Dermis blood vessel endothelial cell (primary cell): ENCODE data around the gene PMIS2. TPM values are rescaled to one million over a fixed set of nuclear protein-coding genes. Genes with fewer than 3 reads are reported as not detected.
"Not testable (repeated sequence)": the region's sequence is repeated elsewhere in the genome, so short reads cannot be mapped to it uniquely, and the experiment has no call there.

Experiments
- DNase-seq: peaks from one replicate; pipeline ENCODE4 v3.0.0; 2010
- total RNA-seq: library from RNA; depleted of rRNA; stranded (reverse); fragments of >200 nt; gene quantifications from 2 replicates; pipeline ENCODE4 v1.2.3, GENCODE V29; 2014

PMIS2 gene
- total RNA-seq, 1 donor from 2014 or later = not detected

DNA sequence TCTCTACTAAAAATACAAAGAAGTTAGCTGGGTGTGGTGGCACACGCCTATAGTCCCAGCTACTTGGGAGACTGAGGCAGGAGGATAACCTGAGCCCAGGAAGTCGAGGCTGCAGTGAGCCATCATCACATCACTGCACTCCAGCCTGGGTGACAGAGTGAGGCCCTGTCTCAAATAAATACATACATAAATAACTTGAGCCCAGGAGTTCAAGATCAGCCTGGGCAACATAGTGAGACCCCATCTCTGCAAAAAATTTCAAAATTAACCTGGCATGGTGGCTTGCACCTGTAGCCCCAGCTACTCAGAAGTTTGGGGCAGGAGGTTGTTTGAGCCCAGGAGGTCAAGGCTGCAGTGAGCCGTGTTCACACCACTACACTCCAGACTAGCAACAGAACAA, 9.1 kb downstream of the PMIS2 start:
- DNase-seq = not testable (repeated sequence)

DNA sequence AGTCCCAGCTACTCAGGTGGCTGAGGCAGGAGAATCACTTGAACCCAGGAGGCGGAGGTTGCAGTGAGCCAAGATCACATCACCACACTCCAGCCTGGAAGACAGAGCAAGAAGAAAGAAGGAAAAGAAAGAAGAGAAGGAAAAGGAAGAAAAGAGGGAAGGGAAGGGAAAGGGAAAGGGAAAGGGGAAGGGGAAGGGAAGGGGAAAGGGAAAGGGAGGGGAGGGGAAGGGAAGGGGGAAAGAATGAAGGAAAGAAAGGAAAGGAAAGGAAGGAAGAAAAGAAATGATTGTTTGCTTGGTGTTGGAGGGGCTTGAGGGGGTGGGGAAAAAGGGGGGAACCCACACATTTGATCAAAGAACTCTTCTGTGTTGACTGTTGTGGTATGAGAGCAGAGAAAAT, 10.0 kb downstream of the PMIS2 start:
- DNase-seq = no peak

DNA sequence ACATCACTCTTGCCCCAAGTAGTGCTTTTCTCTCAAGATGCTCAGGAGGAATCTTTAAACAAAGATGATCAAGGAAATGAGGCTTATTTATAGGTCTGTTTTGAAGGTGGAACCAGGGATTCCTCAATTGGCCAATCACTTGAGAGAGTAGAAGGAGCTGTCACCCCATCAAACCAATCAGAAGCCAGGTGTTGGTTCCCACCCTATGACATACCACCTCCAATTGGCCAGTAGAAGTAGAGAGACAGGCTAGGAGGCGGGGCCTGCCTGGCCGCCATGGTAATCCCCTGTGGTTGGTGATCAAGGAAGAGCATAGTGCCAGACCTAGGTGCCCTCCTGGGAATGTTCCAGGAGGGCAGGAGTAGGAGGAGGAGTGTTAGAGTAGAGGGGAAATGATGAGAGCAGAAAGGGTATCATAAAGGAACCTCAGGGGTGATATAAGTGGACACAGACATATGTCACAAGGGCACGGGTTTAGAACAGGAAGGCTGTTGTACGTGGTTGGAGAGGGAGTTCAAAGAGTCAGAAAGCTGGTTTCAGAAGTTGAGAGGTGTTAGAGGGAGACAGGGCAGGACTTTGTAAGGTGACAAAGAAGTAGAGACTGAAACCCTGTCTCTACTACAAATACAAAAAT, 10.5 kb downstream of the PMIS2 start:
- DNase-seq = peak; percentile 19

DNA sequence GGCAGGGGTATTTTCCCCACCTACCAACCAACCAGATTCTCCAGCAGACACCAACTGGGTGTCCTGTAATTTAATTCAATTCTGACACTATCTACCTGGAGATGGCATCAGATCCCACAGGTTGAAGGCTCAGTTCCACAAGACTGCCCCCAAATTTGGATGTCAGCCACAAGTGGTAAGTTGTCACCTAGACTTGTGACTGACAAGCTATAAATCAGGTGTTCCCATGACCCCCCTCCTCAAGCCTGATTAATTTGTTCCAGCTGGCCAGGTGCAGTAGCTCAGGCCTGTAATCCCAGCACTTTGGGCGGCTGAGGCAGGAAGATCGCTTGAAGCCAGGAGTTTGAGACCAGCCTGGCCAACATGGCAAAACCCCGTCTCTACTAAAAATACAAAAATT, 16.0 kb downstream of the PMIS2 start:
- no peak for DNase-seq

DNA sequence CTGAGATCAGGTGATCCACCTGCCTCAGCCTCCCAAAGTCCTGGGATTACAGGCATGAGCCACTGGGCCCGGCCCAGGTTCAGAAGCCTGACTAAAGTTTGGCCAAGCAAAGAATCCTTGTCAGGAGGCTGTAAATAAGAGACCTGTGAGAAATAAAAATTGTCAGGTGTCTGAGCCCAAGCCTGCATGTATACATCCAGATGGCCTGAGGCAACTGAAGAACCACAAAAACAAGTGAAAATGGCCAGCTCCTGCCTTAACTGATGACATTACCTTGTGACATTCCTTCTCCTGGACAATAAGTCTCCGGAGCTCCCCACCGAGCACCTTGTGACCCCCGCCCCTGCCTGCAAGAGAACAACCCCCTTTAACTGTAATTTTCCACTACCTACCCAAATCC, 18.5 kb downstream of the PMIS2 start:
- DNase-seq = not testable (repeated sequence)

DNA sequence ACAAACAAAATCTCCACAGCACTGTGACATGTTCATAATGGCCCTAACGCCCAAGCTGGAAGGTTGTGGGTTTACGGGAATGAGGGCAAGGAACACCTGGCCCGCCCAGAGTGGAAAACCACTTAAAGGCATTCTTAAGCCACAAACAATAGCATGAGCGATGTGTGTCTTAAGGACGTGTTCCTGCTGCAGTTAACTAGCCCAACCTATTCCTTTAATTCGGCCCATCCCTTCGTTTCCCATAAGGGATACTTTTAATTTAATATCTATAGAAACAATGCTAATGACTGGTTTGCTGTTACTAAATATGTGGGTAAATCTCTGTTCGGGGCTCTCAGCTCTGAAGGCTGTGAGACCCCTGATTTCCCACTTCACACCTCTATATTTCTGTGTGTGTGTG, 21.2 kb downstream of the PMIS2 start:
- not testable (repeated sequence) for DNase-seq

DNA sequence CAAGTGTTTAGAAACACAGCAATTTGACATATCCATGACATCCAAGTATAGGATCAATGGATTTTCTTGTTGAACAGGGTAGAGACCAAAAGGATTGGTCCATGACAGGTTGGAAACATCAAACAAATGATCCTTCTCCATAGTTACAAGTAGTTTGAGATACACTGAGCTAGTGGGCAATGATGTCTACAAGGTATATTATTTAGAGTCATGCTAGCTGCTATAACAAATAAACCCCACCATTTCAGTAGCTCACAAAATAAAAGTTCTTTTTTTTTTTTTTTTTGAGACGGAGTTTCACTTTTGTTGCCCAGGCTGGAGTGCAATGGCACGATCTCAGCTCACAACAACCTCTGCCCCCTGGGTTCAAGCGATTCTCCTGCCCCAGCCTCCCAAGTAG, 21.7 kb downstream of the PMIS2 start:
- no peak for DNase-seq

DNA sequence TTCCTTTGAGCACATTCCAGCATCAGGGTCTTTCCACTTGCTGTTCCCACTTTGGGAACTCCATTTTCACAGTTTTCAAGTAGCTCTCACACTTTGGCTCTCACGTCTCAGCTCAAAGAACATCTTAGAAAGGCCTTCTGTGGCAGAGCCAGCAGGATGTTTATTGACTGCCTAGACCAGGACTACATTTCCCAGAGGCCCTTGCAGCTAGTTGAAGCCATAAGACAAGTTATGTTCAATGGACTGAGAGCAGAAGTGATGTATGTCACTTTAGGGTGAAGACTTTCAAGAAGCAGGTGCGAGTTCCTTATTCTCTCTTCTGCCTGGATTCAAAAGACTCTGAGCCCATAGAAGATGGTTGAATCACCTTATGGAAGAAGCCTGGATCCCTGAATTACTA, 22.3 kb downstream of the PMIS2 start:
- DNase-seq = peak; percentile 13

DNA sequence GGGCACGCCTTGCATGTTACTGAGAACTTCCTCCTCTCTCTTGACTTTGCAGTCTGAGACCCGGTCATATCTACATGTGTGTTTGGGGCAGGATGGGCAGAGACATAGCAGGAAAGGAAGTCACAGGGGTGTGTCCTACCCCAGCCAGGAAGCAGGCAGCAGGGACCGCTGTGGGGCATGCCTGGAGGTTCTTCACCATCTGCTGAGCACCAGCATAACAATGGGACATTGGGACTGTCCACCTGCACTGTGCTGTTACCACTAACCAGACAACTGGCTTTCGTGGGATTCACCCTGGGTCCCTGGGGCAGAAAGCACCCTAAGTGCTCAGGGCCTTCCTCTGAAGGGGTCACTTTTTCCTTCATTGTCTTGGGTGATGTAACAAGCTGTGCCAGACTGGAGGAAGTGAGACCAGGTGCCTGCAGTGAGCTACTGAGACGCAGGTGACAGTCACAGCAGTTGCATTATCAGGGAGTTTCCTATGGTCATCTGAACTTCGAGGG, 23.9 kb downstream of the PMIS2 start:
- DNase-seq = no peak

DNA sequence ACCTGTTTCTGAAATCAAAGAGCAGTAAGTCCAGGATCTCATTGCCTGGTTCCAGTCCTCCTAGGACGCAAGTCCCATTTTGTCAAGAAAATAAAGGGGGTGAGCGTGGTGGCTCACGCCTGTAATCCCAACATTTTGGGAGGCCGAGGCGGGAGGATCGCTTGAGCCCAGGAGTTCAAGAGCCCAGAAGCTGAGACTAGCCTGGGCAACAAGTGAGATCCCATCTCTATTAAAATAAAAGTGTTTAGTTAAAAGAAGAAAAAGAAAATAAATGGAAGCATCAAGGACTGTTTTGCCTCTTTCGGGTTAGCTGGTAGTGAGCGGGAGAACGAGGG, 26.2 kb downstream of the PMIS2 start:
- no peak for DNase-seq

DNA sequence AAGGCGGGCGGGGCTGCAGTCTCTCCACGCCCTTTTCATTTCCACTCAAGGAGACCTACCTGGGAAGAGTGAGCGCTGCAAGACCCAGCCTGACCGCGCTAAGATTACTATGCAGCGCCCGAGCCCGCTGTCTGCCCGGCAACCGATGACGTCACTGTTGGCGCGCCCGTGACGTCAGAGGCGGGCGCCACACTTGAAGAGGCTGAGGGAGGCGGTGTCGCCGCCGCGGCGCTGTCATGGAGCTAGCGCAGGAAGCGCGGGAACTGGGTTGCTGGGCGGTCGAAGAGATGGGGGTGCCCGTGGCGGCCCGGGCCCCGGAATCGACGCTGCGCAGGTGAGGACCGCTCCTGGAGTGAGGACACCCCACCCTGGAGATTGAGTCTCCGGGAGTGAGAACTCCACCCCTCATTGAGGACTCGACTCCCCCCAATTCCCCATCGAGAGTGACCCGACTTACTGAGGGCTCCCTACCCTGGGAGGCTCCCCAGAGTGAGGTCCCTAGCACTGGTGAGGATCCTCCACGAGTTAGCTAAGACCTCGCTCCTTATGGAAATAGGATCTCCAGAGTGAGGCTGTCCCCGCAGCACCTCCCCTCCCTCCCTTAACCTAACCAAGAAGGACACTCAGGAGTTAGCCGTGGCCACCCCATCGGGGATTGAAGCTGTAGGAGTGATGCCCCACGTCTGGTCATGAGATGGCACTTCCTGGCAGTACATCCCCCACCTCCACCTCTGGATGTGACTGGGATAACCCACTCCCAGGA, 26.8 kb downstream of the PMIS2 start, which contains the start of gene HAUS5:
Gene HAUS5 (plus strand): TSS at position 177 of the 763 bp plus-strand sequence. CDS start 60 bp downstream, at position 237.
- peak; percentile 95 for DNase-seq

DNA sequence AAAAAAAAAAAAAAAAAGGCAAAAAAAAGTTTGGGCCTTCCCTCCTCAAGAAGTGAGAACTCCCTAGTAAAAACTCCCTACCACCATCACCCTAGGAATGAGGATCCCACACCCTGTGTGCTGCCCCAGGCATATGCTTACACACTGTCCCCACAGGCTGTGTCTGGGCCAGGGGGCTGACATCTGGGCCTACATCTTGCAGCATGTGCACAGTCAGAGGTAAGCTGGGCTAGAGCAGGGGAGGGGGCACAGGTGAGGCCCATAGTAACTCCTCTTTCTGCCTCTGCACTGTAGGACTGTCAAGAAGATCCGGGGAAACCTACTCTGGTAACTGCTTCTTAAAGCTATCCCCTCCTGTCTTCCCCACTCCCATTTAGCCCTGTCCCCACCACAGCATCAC, 27.6 kb downstream of the PMIS2 start:
- no peak for DNase-seq

DNA sequence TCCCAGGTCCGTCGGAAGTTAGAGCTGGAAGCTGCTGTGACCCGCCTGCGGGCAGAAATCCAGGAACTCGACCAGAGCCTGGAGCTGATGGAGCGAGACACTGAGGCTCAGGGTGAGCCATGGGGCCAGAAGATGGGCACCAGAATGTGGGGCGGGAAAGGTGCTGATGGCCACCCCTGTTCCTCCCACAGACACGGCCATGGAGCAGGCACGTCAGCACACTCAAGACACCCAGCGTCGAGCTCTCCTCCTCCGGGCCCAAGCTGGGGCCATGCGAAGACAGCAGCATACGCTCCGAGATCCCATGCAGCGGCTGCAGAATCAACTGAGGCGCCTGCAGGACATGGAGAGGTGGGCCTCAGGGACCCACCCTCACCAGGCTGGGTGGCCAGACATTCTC, 29.1 kb downstream of the PMIS2 start:
- no peak for DNase-seq

DNA sequence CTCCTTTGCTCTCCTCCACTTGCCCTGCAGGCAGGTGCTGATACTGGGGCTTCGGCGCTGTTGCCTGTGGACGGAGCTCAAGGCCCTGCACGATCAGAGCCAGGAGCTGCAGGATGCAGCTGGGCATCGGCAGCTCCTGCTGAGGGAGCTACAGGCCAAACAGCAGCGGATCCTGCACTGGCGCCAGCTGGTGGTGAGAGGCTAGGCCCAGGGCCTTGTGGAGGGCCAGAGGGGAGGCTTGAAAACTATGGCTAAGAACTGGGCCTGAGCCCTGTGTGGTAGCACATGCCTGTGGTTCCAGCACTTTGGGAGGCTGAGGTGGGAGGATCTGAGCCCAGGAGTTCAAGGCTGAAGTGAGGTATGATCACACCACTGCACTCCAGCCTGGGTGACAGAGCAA, 32.9 kb downstream of the PMIS2 start:
- no peak for DNase-seq

DNA sequence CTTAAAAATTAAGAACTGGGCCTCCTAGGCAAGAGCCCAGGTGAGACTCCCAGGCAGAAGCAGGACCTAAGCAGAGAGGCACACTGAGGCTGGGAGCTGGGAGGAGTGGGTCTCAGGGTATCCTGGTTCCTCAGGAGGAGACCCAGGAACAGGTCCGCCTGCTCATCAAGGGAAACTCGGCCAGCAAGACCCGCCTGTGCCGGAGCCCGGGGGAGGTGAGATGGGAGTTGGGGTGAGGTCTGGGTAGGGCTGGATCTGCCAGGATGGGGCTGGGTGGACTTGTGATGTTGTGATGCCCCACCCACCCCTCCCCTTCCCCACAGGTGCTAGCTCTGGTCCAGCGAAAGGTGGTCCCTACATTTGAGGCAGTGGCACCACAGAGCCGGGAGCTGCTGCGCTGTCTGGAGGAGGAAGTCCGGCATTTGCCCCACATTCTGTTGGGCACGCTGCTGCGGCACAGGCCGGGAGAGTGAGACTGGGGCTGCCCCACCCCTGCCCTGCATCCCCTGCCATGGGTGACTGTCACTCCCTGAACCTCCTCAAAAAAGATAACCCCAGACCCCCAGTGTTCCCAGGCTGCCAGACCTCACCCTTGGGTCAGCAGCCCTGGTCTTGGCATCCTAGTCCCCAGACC, 33.4 kb downstream of the PMIS2 start:
- no peak for DNase-seq

DNA sequence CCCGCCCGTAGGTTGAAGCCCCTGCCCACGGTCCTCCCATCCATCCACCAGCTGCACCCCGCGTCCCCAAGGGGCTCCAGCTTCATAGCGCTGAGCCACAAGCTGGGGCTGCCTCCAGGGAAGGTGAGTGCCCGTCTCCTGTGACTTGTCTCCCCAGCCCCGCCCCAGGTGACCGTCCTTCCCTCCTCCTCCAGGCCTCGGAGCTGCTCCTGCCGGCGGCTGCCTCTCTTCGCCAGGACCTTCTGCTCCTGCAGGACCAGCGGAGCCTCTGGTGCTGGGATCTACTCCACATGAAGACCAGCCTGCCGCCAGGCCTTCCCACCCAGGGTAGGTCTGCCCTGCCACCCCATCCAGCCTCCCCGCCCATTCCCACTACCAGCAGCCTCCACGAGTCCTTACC, 34.0 kb downstream of the PMIS2 start:
- no peak for DNase-seq

DNA sequence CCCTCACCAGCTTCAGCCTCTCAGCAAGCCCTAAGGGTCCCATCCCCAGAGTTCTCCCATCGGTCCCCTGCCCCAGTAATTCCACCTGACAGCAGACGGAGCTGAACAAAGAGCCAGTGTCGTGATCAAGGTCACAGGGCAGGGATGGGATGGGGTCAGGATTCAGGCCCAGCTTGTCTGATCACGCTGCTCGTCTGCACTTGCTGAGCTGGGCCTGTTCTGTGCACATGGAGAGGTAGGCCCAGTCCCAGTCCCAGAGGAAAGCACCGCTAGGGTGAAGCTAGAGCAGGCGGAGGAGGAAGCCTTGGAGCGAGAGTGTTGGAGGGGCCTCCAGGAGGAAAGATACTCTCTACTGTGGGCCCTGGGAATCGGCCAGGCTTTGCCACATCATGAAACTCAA, 35.7 kb downstream of the PMIS2 start:
- DNase-seq = no peak

DNA sequence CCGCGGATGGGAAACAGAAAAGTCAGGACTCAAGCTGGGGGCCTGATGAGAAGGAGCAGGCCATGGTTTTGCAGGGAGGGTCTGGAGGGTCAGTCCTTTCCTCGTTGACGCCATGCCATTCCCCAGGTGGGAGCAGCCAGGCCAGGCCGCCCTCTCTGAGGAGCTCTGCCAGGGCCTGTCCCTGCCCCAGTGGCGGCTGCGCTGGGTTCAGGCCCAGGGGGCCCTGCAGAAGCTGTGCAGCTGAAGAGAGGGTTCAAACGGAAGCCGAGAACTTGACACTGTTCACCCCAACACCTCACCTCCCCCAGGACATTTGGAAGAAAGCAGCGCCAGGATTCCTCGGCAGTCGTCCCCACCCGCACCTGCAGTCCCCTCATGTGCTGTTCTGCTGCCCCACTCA, 36.8 kb downstream of the PMIS2 start:
- DNase-seq = no peak

DNA sequence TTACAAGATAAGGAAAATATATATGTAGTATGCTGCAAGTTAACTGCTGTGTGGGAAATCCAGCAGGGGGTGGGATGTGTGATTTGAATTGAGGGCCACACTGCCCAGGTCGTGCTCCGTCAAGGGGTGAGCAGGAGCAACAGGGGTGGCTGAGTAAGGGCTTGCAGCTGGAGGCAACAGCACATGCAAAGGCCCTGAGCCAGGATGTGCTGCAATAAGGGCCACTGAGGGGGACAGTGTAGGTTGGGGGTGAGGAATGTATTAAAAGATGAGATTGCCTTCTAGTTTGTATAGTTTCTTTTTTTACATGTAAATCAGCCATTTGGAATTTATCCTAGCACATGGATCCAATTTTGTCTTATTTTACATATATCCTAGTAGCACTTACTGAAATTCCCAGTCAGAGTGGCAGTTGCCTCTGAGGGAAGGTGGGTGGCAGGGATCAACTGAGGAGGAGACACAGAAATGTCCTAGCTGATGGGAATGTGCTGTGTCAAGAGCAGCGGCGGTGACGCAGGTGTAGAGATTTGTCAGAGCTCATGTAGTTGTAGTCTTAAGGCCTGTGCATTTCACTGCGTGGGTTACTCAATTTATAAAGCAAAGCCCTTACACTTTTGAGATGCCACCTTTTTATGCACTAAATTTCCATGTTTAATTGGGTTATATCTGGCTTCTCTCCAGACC, 37.5 kb downstream of the PMIS2 start:
- no peak for DNase-seq

DNA sequence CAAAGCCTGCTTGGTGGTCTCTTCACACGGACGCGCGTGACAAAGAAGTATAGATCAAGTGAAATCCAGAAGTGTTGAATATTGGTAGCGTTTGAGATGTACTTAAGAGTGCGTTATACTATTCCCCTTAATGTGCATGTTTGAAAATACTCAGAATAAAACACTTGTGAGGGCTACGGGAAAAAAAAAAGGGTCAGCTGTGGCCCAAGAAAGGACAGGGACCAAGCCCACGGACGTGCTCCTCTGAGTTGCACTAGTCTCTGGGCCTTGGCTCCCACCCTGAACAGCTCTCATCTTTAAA, 42.2 kb downstream of the PMIS2 start:
- DNase-seq = no peak

DNA sequence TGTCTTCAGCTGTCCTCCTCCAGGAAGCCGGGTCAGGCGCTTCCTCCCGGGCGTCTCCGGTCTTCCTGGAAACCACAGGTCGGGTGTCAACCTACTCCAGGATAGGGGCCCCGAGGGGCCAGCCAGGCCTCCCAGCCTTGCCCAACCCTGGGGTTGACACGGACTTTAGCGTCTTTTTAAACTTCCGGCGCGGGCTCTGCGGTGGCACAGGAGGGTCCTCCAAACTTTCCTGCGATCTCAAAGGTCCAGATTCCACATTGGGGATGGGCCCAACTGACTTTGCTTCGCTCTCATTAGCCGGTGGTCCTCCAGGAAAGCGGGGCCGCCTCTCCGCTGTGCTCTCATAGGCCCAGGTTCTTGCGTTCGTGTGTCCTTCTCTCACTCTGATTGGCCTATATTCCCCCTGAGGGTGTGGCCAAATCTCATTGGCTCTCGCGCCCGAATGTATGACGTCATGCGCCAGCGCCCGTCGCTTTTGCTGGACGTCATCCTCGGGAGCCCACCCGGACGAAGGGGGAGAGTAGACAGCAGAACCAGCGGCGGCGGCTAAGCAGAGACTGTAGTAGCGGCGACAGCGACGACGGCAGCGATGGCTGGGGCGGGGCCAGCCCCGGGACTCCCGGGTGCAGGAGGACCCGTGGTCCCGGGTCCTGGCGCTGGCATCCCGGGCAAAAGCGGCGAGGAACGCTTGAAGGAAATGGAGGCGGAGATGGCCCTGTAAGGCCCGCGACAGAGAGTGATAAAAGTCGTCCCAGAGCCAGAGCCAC, 42.8 kb downstream of the PMIS2 start, which contains the start of gene RBM42:
Gene RBM42 (plus strand): TSS at position 472 of the 767 bp plus-strand sequence. CDS start 118 bp downstream, at position 590.
- DNase-seq = peak; percentile 99

DNA sequence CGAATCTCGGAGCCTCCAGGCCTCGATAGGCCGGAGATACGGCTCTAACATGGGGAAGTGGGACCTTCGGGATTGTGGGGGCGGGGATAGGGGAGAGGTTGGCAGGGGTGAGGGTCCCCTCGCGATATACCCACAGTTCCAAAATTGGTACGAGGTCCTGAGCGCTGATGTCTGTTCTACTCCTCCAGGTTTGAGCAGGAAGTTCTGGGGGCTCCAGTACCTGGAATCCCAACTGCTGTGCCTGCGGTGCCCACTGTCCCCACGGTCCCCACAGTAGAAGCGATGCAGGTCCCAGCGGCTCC, 43.3 kb downstream of the PMIS2 start:
- no peak for DNase-seq
